ENCODE data around the gene FBXL16.

The FBXL16 gene

DNA sequence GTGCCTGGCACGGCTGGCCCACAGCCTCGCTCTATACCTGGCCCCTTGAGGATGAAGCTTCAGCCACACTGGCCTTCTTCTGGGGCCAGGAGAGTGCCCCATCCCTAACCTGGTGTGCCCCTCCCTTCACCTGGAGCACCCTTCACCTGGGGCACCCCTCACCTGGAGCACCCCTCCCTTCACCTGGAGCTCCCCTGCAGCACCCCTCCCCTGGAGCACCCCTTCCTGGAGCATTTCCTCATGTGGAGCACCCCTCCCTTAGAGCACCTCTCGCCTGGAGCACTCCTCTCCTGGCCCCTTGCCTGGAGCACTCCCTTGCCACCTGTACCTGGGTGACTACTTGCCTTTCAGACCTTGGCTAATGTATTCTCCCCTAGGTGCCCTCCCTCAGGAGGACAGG lies 2.4 kb upstream of the FBXL16 start:
- Histone ChIP-seq H3K79me2 (peaks cover 14% of the 10 kb centered on the region), H3K4me2 (ENCODE audit: low read length) (no peak overlapping the region), H3K4me1 (peaks cover 5% of the 10 kb centered on the region), H2AFZ (no peak overlapping the region), H3K4me3 (ENCODE audit: low read depth, low read length) (no peak overlapping the region), H3K27ac (no peak overlapping the region), H3K9me3 (ENCODE audit: control insufficient read depth, low read length) (no peaks in the 10 kb centered on the region), H3K27me3 (ENCODE audit: control insufficient read depth, insufficient read depth, low read length) (peaks cover 7% of the 10 kb centered on the region), H3K9ac (no peak overlapping the region), H3K36me3 (ENCODE audit: control insufficient read depth, insufficient read depth, low read length) (no peaks in the 10 kb centered on the region)
- no peak for TF ChIP-seq CTCF (IDR thresholded peaks at IDR 0.05)

GRCh38 chr16:707062-707538 lies 1.5 kb upstream of the FBXL16 start:
- Histone ChIP-seq H3K27me3 (ENCODE audit: control insufficient read depth, insufficient read depth, low read length) (peaks cover 7% of the 10 kb centered on the region), H3K4me3 (ENCODE audit: low read depth, low read length) (no peak overlapping the region), H3K27ac (no peak overlapping the region), H3K4me2 (ENCODE audit: low read length) (no peak overlapping the region), H3K9me3 (ENCODE audit: control insufficient read depth, low read length) (no peaks in the 10 kb centered on the region), H3K4me1 (peaks cover 5% of the 10 kb centered on the region), H2AFZ (no peak overlapping the region), H3K9ac (no peak overlapping the region), H3K36me3 (ENCODE audit: control insufficient read depth, insufficient read depth, low read length) (no peaks in the 10 kb centered on the region), H3K79me2 (peaks cover 24% of the 10 kb centered on the region)
- TF ChIP-seq CTCF (IDR thresholded peaks at IDR 0.05), result no peak

- Histone ChIP-seq H3K36me3 (ENCODE audit: control insufficient read depth, insufficient read depth, low read length) (no peaks in the 10 kb centered on the region), H2AFZ (peak overlapping the region; percentile 60), H3K79me2 (peaks cover 28% of the 10 kb centered on the region), H3K27ac (no peak overlapping the region), H3K9ac (no peak overlapping the region), H3K4me2 (ENCODE audit: low read length) (no peak overlapping the region), H3K4me3 (ENCODE audit: low read depth, low read length) (no peak overlapping the region), H3K27me3 (ENCODE audit: control insufficient read depth, insufficient read depth, low read length) (peaks cover 13% of the 10 kb centered on the region), H3K4me1 (peaks cover 5% of the 10 kb centered on the region), H3K9me3 (ENCODE audit: control insufficient read depth, low read length) (no peaks in the 10 kb centered on the region)
- no peak for TF ChIP-seq CTCF (IDR thresholded peaks at IDR 0.05)
Measured at GRCh38 chr16:706189-707061, 824 bp upstream of the FBXL16 start.

- H3K9ac ChIP-seq, result no peak overlapping the region
- H3K9me3 ChIP-seq (ENCODE audit: control insufficient read depth, low read length), result no peaks in the 10 kb centered on the region
- peaks cover 1% of the 10 kb centered on the region for H3K4me1 ChIP-seq
- no peak overlapping the region for H3K4me3 ChIP-seq (ENCODE audit: low read depth, low read length)
- peak overlapping the region; percentile 17 for H2AFZ ChIP-seq
- peaks cover 13% of the 10 kb centered on the region for H3K27me3 ChIP-seq (ENCODE audit: control insufficient read depth, insufficient read depth, low read length)
- H3K79me2 ChIP-seq, result peaks cover 28% of the 10 kb centered on the region
- no peaks in the 10 kb centered on the region for H3K36me3 ChIP-seq (ENCODE audit: control insufficient read depth, insufficient read depth, low read length)
- peak overlapping the region; percentile 47 for H3K27ac ChIP-seq
- no peak overlapping the region for H3K4me2 ChIP-seq (ENCODE audit: low read length)
- TF ChIP-seq CTCF (IDR thresholded peaks at IDR 0.05), result no peak
Measured at GRCh38 chr16:704552-705380, 835 bp downstream of the FBXL16 start.

Measured in parathyroid adenoma (tissue), 2 donors.